GM21737 (cell line): Measurements from ENCODE around the gene EPHB3.

Source experiments
- ATAC-seq: cut with Tn5 transposase; IDR thresholded peaks from one replicate; pipeline ENCODE4 v1.9.1; 2021; ENCODE audit warnings: mild to moderate bottlenecking, moderate library complexity; ENCODE audit not compliant: unreplicated experiment

The EPHB3 gene

DNA sequence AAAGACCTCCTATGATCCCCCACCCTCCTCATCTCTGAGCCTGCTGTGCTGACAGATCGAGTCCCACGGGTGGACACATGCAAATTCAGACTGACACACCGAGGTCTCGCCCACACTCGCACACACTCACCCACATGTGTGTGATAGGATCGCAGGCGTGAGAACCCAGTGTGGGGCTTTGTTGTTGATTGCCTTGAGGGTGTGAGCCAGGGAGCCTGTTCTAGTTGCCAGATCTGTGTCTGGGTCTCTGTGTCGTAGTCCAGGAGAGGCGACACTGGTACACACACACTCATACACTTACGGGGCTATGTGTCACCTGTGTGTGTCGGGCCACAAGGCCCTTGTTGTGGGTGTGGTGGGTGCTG lies 2.0 kb downstream of the EPHB3 start:
- no peak for ATAC-seq

DNA sequence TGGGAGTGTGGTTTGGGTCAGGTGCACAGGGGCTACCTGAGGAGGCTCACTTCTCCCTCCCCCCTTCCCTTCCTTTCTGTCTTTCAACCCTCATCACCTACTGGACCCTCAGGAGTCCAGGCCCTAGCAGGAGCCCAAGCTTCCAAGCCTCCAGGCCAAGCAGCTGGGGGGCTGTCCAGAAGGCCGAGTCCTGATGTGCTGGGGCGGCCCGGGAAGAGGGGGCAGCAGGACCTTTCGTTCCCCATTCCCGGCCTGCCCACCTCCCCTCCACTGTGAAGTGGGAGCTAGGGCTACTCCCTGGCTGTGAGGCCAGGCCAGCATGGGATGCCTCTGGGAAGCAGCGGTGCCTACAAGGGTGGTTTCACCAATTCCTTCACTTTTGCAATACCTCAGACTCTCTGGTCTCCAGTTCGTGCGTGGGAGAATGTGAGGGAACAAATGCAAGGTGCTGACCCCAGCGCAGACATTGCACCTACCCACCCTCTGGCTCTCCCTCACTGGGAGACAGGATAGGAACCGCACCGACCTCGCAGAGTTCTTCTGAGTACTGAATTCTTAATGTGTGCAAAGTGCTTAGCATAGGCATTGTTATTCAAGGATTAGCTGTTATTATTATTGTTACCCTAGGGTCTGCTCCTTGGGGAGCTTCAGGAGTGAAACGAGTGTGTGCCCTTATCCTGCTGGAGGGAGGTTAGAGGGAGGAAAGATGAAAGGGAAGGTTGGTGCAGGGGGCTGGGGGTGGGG lies 2.5 kb downstream of the EPHB3 start:
- no peak for ATAC-seq

DNA sequence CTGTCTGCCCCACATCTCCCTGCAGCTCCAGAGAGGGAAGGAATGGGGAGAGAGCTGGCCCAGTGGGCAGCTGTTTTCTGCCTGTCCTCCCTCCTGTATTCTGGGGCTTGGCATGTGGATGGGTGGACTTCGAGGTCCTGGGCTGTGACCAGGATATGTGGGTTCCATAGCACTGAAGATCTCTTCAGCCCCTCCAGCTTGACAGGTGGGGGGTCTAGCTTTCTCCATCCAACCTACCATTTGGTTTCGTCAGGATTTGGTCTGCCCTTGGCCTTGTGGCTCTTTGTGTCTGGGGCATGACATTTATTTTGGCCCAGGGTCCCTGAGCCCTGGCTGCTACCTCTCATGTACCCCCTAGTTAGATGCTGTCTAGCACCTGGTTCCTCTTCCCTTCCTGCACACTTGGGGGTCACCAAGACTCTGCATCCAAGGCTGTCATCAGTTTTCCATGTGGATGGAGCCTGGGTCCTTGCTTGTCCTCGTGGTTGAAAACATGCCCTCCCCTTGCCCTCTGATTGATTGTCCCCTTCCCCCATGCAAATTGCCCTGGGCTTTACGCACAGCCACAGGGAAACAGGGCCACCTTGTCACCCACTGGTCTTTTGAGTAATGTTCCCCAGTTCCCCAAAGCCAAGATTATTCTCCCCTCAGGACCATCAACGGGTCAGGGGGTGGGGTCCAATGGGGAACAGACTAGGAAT lies 3.2 kb downstream of the EPHB3 start:
- no peak for ATAC-seq

DNA sequence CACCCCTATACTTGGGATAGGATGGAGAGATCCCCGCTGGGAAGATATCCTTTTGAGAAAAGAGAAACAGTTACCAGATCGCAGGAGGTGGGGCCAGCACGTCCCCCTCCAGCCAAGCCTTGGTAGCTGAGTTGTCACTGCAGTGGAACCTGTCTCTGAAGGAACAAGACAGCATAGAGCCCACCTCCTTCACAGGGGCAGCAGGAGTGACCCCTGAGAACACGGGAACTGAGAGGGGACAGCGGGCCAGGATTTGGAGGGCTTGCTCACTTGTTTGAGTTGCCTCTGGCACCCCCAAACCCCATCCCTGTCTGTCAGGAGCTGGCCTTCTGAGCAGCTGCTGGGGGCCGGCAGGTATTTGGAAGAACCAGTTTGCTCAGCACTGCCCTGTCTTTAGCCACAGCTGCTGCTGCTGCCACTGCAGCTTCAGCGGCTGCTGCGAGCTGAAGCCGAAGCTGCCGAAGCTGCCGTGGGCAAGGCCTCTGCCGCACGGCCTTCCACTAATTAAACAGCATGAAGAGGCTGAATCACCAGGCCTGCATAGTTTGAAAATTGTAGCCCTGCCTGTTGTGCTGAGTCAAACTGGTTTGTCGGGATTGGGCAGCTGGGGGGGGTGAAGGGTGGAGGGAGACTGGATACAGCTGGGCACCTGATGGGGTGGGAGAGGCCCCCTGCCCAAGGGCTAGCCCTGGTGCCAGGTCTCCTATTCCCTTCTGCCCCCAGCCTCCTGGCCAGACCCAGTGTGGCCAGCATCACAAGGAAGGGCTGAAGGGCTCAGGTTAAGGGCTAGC lies 4.0 kb downstream of the EPHB3 start:
- no peak for ATAC-seq

DNA sequence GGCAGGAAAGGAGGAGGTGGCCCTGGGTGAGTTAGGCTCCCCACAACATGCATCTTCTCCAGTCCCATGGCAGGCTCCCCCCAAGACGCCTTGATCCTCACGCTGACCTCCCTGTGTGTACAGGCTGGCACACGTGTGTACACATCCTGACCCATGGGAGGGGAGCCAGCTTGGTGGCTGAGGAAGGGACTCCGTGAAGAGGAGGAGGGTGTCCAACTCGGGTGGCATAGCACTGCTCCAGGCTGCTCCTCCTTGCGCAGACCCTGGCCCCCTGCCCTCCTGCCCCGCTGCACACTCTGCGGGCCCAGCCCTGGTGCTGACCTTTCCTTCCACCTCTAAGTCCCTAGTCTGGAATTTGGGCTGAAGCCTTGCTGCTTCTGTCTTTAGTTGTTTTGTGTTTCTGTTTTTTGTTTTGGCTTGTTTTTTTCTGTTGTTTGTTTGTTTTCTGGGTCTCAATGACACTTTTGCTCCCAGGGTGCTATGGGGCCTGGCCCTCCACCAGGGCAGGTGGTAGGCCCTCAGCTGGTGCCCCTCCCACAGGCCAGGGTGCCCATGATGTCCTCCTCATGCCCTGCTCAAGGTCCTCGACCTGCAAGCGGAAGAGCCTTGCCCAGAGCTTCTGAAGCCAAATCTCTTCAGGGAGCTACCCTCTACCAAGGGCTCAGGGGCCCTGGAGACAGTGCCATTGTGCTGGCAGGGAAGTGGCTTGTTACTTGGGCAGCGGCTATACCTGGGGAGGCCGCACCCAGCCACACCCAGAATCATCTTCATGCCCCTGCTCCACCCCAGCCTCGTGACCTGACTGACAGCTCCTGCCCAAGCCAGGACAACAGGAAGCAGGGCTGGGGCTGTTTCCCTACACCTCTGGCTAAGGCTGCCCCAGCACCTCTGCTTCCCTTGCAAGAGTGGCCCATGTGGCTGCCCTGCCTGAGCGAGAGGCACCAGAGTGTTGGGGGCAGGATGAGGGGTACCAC lies 5.1 kb downstream of the EPHB3 start:
- ATAC-seq: no peak

DNA sequence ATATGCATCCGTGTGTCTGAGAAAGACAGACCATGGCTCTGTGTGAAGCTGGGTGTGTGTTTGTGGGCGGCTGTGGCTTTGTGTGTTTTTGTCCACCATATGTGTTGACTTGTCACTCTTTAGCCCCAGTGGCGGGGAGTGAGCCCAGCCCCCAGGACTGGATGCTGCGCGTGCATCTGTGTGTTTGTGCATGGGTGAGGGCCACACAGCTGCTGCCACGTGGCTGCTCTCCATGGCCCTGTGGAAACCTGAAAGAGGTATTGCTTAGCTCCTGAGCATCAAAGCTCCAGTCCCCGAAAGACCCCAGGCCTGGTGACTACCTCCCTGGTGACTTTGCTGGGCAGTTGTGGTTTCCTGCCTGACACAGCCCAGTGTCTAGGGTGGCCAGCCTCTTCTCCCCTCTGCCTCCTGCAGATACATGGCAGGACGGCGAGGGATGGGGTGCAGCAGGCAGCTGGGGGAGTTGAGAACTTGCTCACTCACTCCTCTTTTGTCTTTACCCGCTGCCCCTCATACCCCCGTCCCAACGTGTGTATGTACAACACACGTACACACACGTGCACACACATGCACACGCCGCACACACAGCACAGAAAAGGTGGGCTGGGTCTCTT lies 6.5 kb downstream of the EPHB3 start:
- ATAC-seq: no peak

DNA sequence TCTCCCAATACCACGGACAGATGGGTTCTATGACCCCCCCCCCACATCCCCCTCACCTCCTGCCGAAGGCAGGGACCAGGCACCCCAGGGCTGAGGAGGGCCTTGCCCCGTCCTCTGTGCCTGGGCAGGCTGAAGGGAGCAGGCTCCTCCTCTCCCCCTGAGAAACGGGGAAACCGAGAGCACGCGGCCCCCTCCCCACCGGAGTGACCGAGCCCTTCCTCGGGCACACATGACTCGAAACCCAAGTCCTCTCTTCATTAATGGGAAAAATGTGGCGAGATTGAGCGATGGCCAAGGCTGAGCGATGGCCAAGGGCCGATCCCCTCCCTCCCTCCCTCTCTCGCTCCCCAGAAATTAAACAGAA lies 7.0 kb downstream of the EPHB3 start:
- no peak for ATAC-seq

DNA sequence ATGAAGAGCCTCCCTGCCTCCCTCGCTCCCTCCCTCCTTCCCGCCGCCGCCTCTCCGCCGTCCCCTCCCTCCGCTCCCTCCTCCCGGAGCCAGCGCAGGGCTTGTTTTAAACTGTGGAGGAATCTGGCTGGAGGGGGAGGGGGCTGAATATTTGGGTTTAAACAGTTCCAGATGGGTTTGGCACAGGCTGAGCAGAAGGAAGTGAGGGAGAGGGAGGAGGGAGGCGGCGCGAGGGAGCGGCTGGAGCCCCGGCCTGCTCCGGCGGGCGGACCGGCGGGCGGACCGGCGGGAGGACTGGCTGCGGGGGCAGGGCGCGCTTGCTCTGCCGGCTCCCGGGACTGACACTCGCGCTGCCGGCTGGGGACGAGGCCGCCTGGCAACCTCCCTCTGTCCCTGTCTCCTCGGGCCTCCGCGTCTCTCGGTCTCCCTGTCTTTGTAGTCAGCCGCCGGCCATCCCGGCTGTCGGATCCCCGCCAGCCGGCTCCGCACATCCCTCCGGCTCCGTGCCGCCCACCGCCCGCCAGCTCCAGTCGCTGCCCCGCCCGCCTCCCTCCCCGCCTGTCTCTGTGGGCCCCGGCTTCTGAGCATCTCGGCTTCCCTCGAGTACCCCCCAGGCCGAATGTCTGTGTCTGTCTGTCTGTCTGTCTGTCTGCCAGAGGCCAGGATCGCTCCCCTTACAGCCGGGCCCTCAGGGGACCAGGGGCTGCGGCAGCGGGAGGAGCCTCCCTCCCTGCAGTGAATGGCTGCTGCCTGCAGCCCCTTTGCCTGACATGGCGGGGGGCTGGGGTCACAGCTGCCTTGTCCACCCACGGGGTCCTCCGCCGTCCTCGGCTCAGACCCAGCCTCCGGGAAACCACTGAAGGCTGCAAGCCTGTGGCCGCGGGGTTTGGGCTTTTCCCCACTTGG lies 7.6 kb downstream of the EPHB3 start:
- ATAC-seq: no peak

DNA sequence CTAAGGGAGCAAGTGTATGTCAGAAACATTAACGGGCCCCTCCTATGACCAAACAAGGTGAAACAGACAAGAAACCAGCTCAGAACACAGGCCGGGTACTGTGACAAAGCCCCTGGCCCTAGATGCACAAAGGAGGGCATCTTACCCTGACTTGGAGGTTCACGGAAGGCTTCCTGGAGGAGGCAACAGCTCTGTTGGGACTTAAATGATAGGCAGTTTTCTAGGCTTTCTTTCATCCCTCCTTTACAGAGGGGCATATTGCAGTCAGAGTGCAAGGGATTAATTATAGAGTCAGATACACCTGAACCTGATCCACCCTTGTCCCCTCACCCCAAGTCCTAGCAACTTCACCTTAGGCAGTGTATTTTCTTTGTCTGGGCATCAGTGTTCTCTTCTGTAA lies 8.4 kb downstream of the EPHB3 start:
- no peak for ATAC-seq

DNA sequence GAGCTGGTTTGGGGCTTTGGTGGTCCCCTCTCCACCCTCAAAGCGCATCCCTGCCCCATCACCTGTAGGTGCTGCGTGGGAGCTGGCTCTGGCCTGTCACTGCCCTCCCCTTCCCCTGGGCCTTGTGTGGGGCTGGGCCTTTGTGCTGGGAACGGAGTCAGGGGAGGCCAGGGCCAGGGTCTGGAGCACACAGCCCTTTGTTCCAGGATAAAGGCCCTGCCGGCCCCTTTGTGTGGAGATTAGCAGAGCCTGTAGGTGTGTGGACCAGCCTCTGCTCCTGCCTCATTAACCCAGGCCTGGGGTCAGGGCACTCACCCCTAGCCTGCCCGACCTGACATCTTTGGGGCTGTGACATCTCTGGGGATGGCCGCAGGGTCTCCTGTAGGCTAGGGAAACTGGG lies 8.9 kb downstream of the EPHB3 start:
- ATAC-seq: no peak

DNA sequence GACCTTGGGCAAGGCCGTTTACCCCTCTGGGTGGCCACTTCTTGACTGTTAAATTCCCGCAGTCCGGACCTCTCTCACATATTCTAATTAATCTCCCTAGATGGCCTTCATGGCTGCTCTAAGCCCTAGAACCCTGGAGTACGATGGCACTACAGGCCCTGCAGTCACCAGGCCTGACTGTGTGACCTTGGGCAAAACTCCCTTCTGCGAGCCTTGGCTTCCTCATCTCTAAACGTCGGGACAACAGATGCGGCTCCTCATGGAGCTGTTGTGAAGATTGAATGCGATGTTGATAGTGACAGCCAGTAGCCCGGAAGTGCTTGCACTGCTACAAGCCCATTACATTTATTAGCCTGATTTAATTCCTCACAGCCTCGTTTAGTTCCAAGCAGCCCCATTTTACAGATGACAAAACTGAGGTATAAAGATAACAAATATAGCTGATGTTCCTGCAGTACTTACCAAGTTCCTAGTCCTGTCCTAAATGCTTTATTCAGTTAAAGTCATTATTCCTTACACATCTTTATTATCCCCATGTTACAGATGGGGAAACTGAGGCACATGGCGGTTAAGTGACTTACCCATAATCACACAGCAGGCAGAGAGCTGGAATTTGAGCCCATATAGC lies 10.3 kb downstream of the EPHB3 start:
- no peak for ATAC-seq

DNA sequence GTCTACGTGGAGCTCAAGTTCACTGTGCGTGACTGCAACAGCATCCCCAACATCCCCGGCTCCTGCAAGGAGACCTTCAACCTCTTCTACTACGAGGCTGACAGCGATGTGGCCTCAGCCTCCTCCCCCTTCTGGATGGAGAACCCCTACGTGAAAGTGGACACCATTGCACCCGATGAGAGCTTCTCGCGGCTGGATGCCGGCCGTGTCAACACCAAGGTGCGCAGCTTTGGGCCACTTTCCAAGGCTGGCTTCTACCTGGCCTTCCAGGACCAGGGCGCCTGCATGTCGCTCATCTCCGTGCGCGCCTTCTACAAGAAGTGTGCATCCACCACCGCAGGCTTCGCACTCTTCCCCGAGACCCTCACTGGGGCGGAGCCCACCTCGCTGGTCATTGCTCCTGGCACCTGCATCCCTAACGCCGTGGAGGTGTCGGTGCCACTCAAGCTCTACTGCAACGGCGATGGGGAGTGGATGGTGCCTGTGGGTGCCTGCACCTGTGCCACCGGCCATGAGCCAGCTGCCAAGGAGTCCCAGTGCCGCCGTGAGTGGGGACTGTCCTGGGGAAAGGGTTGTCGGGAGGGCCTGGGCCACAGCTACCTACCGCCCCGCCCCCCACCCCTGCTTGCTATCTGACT lies 11.2 kb downstream of the EPHB3 start:
- ATAC-seq: no peak

DNA sequence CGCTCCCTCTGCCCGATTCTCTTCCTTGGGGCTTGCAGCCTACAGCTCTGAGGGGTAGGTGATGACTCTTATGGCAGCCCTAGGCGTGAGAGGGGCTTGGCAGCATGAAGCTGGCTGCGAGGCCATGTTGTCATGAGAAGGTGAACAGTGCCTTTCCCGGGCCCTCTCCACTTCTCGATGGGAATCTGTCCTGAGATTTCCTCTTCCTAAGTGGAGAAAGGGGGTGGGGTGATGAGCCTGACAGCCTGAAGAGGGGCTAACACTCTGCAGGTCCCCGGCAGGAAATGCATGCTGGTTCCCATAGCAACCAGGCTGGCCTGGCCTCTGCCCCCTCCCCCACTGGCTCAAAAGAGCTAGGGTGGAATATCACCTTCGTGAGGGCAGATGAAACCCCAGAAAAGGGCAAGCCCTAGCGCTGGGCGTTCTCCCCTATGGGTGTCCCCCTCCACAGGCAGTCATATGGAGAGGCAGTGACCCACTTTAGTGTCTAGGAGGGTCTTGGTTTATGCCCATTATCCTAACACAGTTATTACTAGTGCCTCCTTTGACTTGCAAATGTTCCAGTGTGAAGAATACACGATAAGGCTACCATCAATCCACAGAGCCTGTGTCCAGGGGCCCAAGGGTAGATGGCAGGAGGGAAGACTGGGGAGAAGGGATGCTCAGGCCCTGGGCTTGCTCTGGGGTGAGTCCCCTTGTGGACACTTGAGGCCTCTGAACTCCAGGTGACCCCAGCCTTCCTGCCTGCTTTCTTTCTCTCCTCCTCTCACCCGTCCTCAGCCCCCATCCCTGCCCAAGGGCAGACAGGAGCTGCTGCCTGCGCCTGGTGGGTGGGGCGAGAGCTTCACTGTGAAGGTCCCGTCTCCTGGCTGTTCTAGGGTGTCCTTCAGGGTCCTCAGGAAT lies 13.2 kb downstream of the EPHB3 start:
- ATAC-seq: no peak

DNA sequence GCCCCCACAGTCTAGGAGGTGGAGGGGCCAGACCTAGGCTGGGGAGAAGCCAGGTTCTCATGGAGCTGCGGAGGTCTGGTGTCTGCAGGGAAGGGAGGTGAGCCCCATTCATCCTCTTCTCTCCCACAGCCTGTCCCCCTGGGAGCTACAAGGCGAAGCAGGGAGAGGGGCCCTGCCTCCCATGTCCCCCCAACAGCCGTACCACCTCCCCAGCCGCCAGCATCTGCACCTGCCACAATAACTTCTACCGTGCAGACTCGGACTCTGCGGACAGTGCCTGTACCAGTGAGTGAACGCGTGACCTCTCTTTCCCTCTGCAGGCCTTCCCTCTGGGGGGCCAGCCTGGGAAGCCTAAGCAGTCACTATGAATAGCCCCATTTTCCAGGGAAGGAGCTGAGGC lies 14.1 kb downstream of the EPHB3 start:
- ATAC-seq: no peak

DNA sequence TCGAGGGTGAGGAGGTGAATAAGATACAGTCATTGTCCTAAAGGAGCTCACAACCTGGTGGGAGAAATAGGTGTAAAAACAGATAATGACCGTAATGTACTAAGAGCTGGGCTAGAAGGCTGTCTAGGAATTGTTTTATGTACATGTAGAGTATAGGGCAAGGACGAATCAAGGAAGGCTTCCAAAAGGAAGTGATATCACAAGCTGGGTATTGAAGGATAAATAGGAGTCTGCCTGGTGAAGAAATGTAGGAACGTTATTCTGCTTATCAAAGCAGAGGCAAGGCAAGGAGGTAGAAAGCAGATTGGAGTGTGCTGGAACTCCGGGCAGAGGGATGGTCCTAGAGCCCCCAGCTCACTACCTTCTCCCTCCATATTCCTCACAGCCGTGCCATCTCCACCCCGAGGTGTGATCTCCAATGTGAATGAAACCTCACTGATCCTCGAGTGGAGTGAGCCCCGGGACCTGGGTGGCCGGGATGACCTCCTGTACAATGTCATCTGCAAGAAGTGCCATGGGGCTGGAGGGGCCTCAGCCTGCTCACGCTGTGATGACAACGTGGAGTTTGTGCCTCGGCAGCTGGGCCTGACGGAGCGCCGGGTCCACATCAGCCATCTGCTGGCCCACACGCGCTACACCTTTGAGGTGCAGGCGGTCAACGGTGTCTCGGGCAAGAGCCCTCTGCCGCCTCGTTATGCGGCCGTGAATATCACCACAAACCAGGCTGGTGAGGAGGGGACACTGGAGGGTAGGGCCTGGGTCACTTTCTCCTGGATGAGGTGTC lies 15.1 kb downstream of the EPHB3 start:
- ATAC-seq: no peak

DNA sequence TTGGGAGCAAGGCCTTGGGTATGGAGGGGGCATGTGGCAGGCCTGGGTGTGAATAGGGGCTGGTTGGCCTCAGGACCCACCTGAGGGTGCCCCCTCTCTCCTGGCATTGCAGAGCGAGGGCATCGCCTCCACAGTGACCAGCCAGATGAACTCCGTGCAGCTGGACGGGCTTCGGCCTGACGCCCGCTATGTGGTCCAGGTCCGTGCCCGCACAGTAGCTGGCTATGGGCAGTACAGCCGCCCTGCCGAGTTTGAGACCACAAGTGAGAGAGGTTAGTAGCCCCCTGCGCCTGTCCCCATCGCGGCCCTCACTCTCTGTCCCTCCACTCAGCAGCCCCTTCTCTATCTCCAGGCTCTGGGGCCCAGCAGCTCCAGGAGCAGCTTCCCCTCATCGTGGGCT lies 16.0 kb downstream of the EPHB3 start:
- no peak for ATAC-seq

DNA sequence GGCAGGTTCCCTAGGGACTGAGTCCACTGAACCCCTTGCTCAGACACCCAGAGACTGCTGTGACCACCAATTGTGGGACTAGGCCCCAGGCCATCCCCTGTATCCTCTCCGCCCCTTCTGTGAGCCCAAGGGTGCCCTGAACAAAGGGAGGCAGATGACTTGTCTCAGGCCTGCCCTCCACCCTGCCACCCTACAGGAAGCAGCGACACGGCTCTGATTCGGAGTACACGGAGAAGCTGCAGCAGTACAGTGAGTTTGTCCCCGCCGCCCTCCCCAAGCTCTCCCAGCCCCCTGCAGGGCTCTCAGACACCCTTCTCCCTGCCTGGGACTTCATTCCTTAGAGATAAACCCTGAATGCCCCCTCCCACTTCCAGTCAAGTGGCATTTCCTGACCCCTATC lies 16.6 kb downstream of the EPHB3 start:
- ATAC-seq: no peak
